HEK293T (cell line): ENCODE results near the gene AMER2.

ENCODE experiments used
- ARNT ChIP-seq: fragments of 450-650 bp; IDR thresholded peaks from 2 replicates; pipeline ENCODE4 v1.6.1; 2017; ENCODE audit warnings: mild to moderate bottlenecking
- BHLHE40 ChIP-seq: fragments of 450-650 bp; IDR thresholded peaks from 2 replicates; pipeline ENCODE4 v1.6.1; 2016; ENCODE audit warnings: mild to moderate bottlenecking, moderate library complexity, borderline replicate concordance
- CTBP1 ChIP-seq: fragments of 450-650 bp; IDR thresholded peaks from 2 replicates; pipeline ENCODE4 v1.6.1; 2016; ENCODE audit warnings: borderline replicate concordance
- ELF4 ChIP-seq: fragments of 450-650 bp; IDR thresholded peaks from 2 replicates; pipeline ENCODE4 v1.6.1; 2017; ENCODE audit warnings: antibody characterized with exemption
- FOXK2 ChIP-seq: fragments of 450-650 bp; IDR thresholded peaks from 2 replicates; pipeline ENCODE4 v1.6.1; 2016; ENCODE audit warnings: mild to moderate bottlenecking
- FOXM1 ChIP-seq: fragments of 450-650 bp; IDR thresholded peaks from 2 replicates; pipeline ENCODE4 v1.6.1; 2017; ENCODE audit warnings: mild to moderate bottlenecking, borderline replicate concordance
- HDGF ChIP-seq: fragments of 450-650 bp; IDR thresholded peaks from 2 replicates; pipeline ENCODE4 v1.6.1; 2017; ENCODE audit warnings: antibody characterized with exemption, borderline replicate concordance
- LEF1 ChIP-seq: fragments of 450-650 bp; IDR thresholded peaks from 2 replicates; pipeline ENCODE4 v1.6.1; 2017; ENCODE audit warnings: mild to moderate bottlenecking, borderline replicate concordance
- PKNOX1 ChIP-seq: fragments of 450-650 bp; IDR thresholded peaks from 2 replicates; pipeline ENCODE4 v1.6.1; 2016
- SP1 ChIP-seq: fragments of 450-650 bp; IDR thresholded peaks from 2 replicates; pipeline ENCODE4 v1.6.1; 2017
- SUZ12 ChIP-seq: fragments of 450-650 bp; IDR thresholded peaks from 2 replicates; pipeline ENCODE4 v1.6.1; 2016; ENCODE audit warnings: mild to moderate bottlenecking
- TARDBP ChIP-seq: fragments of 450-650 bp; IDR thresholded peaks from 2 replicates; pipeline ENCODE4 v1.6.1; 2016
- ZNF384 ChIP-seq: fragments of 450-650 bp; IDR thresholded peaks from 2 replicates; pipeline ENCODE4 v1.6.1; 2016

- TF ChIP-seq ELF4 (no peak), HDGF (no peak), CTBP1 (no peak), LEF1 (no peak), BHLHE40 (no peak), ARNT (no peak), PKNOX1 (no peak), SP1 (no peak), FOXM1 (no peak), FOXK2 (no peak), ZNF384 (no peak), TARDBP (no peak), SUZ12 (no peak)
Measured at GRCh38 chr13:25169356-25169755, 2.7 kb downstream of the AMER2 start.
